Upper lobe of left lung (tissue), 4 donors: ENCODE results near the gene DOK5.

Source experiments
- EP300 ChIP-seq, 4 donors: sonication (generic); formaldehyde crosslinking; IDR thresholded peaks; one replicate each; pipeline ENCODE4 v1.5.1; 2017; ENCODE audit warnings: antibody characterized with exemption in 4 of 4, control low read depth in 2 of 4
- POLR2A ChIP-seq, 4 donors: fragments of 450-650 bp; IDR thresholded peaks; one replicate each; pipeline ENCODE4 v1.5.1; 2016 to 2017; ENCODE audit warnings: antibody characterized with exemption in 4 of 4, mild to moderate bottlenecking in 2 of 4
- TF ChIP-seq, protein P1 (sequence below), 6 experiments: fragments of 450-650 bp in 4 of 6; fragments of 200-600 bp in 2 of 6; sonication (generic) in 2 of 6; IDR thresholded peaks; one replicate each; pipeline ENCODE4 v1.5.1; 2016 to 2019; ENCODE audit warnings: antibody characterized with exemption in 6 of 6

GRCh38 chr20:54639941-54640340 is 164.5 kb downstream of the DOK5 start:
- TF ChIP-seq, protein P1, sequence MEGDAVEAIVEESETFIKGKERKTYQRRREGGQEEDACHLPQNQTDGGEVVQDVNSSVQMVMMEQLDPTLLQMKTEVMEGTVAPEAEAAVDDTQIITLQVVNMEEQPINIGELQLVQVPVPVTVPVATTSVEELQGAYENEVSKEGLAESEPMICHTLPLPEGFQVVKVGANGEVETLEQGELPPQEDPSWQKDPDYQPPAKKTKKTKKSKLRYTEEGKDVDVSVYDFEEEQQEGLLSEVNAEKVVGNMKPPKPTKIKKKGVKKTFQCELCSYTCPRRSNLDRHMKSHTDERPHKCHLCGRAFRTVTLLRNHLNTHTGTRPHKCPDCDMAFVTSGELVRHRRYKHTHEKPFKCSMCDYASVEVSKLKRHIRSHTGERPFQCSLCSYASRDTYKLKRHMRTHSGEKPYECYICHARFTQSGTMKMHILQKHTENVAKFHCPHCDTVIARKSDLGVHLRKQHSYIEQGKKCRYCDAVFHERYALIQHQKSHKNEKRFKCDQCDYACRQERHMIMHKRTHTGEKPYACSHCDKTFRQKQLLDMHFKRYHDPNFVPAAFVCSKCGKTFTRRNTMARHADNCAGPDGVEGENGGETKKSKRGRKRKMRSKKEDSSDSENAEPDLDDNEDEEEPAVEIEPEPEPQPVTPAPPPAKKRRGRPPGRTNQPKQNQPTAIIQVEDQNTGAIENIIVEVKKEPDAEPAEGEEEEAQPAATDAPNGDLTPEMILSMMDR (IDR thresholded peaks at IDR 0.05), result no peak
- TF ChIP-seq EP300 (IDR thresholded peaks at IDR 0.05), result no peak
- TF ChIP-seq POLR2A (IDR thresholded peaks at IDR 0.05), result no peak
